GM18951 (cell line): ENCODE results near the gene ZNF474.

Source experiments
- POLR2A ChIP-seq: IDR thresholded peaks from 4 replicates; pipeline ENCODE4 v1.6.1; 2011; ENCODE audit warnings: mild to moderate bottlenecking; ENCODE audit not compliant: insufficient read length, insufficient read depth; ENCODE audit errors: extremely low read depth
- in situ Hi-C: fragments of 300-500 bp; cut with MboI; formaldehyde crosslinking; loops from one replicate; pipeline ENCODE4 v1.12.0; 2022; ENCODE audit warnings: low sequenced_read_pairs, mixed read lengths, inconsistent platforms; ENCODE audit not compliant: unreplicated experiment

ZNF474 gene

DNA sequence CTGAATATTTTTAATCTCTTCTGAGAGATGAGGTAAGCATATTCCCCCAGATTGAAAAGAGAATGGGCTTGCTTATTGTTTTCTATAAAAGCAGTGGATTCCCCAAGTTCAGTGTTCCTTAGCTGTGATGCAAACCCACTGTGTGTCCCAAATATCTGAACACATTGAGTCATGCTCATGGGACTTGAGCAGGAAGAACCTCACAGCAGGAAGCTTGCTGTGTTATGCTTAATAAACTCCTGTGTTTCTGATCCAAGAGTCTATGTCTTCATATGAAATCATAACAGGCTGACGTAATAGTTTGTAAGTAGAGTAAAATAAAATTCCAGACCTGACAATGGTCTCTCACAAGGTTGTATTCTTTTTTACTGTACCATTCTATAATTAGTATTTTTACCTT is 26.5 kb upstream of the ZNF474 start:
- in situ Hi-C loops, result no loop called here
- TF ChIP-seq POLR2A, result no peak

DNA sequence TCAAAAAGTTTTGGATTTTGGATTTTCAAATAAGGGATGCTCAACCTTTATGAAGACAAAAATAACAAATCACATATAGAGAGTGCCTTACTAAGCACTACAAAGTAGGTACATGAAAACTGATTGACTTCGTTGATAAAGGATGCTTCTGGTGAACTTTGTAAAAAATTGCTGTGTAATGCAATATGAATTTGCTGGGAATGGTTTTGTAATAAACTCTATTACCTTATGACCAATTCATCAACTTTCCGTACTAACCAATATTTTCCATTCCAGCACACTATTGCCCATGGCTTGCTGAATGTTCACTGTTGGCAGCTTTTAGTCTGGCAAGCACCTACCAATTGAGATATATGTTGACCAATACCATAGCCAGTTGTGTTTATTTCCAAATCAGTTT is 23.4 kb upstream of the ZNF474 start:
- TF ChIP-seq POLR2A, result no peak
- in situ Hi-C loops, result no loop called here

DNA sequence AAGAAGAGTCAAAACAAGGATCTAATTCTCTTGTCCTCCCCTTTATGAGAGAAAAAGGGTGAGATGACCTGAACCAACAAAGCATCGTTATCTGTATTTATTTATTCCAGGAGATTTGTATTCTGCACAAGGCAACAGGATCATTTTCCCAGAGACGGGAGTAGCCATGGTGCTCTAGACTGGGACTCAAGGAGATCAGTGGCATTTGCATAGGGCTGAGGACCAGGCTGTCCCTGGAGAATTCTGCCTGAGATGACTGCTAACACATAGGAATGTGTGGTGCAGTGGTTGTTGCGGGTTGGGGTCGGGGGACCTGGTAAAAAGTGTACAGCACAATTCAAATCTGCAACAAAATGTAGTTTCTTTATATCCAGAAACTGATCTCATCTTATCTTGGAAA is 22.3 kb upstream of the ZNF474 start:
- in situ Hi-C loops, result no loop called here
- no peak for TF ChIP-seq POLR2A

DNA sequence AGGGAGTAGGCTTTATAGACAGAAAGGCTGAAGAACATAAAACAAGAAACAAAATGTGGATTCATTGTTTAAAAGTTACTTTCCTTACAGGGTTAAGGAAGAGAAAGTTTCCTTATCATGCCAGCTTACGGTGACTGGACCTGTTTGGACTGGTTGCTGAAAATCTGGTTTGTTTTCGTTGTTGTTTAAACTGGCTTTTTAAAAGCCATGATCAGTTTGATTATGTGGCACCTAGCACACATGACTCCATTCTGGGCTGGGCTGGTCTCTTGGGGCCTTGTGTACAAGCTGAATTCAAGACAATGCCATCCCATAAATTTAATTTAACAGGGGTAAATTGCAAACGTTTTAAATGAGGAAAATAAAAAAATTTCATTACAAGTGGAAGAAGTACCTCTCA is 18.4 kb upstream of the ZNF474 start:
- no peak for TF ChIP-seq POLR2A
- in situ Hi-C loops, result no loop called here

DNA sequence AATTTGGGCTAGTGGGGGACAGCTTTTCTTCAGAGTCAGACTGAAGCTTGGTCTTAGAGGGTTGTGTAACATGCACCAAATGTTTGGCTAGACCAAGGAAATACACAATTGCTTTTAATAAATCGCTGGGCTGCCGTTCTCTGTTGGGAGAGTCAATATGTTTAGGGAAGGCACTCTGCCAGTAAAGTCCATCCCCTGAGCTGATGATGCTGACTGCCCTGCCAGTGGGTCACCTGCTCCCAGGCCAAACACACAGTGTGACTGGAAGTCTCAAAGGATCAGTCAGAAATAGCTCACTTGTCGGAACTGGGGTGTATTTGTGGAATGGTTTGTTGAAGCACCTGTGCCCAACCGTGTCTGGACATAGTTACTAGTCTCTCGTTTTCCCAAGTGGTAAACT is 17.9 kb upstream of the ZNF474 start:
- no peak for TF ChIP-seq POLR2A
- in situ Hi-C loops, result no loop called here

DNA sequence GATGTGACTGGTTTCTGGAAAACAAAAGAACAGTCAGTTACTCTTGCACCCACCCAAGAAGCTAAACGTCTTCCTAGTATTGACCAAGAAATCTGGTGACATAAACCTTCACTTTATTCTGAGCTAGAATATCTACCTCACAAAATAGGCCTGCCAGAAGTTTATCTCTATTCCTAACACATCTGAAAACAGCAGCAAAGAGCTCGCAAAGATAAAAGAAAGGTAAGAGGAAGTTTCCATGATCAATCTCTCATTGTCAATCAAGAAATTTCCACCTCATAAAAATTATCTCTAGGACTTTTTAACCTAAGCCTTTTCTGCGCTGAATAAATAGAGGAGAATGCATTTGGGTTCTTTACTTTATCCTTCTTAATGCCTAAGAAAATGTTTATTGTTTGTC is 17.3 kb upstream of the ZNF474 start:
- TF ChIP-seq POLR2A, result no peak
- in situ Hi-C loops, result no loop called here

DNA sequence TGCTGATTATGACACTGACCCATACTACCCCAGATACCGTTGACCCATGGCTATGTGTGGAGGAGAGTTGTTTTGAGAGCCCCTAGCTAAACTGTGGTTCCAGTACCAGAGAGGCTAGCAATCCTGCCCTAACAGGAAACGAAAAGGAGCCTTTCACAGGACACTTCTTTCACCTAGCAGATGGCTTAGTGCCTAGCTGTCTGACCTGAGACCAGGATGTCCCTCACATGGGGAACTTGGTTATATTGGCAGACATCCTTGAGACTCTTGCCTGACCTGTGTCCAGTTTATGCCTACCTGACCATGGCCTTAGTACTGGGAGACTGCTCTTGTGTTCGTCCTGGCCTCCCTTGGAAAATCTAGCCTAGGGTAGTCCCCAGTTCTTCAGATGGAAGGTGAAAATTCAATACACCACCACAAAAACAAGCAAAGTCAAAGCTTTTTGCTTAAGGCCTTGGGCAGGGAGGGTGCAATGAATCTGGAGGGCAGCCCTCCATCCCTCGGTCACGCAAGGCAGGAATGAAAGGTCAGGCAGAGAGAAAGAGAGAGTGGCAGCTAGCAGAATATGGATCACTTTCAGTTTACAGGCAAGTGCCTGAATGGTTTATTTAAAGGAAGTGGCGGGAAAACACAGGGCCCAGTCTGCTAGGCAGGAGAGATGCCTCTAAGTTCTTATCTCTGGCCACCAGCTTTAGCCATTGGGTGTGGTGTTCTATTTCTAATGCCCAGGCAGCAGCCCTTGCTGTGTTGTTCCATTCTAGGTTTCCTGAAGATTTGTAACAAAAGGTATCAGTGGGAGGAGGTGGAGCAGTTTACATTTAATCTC is 16.4 kb upstream of the ZNF474 start:
- TF ChIP-seq POLR2A, result no peak
- in situ Hi-C loops, result no loop called here

DNA sequence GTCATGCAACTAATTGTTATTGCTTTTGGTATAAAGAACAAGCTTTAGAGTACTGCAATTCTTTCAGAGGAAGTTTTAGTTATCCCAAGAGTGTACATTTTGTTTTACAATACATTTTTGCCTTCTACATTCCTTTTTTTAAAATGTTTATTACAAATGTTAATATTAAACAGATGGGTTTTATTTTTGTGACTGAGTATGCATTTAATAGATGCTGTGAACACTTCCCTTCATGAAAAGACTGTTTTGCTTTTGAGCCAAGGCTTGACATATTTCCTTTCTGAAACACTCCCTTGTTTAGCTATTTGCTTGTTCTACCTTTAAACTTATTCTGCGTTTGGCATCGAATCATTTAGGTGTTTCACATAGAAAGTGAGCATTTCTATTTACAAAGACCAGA is 14.8 kb upstream of the ZNF474 start:
- in situ Hi-C loops, result no loop called here
- TF ChIP-seq POLR2A, result no peak

DNA sequence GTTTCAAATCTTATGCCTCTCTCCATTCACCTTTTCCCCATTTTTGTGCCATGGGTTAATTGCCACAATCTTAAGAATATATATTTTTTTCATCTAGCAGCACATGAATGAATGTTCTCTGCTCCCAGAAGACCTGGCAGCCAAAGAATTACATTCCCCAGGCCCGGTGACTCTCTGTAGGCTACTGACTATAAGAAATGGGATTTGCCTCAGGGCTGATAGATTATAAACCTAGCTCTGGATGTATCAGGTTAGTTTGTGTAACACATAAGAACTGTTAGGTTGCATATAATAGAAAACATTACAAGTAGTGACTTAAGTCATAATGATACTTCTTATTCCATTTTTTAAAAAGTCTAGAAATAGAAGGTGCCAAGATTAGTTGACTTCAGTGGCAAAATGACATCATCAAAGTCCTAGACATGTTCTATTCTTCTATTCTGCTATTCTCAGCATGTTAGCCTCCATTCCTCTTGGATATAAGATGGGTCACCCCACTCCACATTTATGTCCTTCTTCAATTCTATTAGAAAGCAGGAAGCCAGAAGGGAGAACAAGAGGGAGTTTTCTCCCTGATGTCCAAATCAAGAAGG is 10.9 kb upstream of the ZNF474 start:
- in situ Hi-C loops, result no loop called here
- no peak for TF ChIP-seq POLR2A

DNA sequence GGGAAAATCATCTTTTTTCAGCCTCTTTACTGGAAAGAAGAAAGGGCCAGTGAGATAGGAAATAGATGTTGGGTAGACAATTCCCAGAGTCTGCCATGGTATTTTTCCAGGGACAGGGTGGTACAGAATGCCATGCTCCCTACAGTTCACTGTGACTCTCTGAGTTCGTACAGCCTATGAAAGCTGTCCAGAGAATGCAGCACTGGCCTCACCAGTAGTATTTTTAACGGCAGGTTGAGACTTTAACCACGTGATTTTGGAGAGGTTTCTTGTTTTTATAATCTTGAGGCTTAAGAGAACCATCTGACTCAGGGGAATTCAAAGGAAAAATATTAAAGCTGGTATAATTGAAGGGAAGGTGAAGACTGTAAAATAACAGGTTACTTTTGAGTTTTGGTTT is 10.1 kb upstream of the ZNF474 start:
- no peak for TF ChIP-seq POLR2A
- in situ Hi-C loops, result no loop called here

DNA sequence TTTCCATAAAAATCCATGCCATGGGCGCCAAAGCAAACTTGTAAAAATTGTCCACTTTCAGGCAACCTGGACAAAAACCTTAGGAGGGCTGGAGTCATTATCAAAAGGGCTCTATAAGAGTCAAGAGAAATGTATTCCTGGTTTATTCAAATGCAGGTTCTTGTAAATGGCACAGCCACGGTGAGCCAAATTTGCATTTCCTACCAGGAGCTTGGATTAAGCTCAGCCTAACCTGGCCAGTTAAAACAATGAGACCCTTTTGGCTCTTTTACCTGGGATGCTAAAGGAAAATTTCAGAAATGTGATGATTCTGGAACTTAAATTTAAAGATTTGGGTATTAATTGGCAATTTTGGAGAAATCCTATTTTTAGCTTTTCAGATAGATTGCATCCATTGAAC is 8.9 kb upstream of the ZNF474 start:
- in situ Hi-C loops, result no loop called here

DNA sequence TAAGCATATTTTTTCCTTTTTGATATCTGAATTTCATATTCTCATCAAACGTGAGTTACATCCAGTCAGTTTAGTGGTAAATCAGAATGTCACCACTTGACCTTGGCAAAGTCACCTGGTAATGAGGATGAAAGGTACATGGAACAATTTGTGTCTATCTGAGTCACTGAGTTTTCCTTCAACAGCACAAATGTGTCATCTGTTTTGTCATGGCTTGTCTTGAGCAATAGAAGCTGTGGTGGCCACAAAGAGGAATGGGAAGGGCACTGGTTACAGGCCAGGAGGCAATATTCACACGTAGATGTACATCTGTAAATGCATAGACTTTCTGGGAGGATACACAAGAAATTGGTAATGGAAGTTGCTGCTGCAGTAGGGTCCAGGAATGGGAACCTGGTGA is 8.4 kb upstream of the ZNF474 start:
- in situ Hi-C loops, result no loop called here

More for the DNA sequence above, 8.9 kb upstream of the ZNF474 start:
- no peak for TF ChIP-seq POLR2A

DNA sequence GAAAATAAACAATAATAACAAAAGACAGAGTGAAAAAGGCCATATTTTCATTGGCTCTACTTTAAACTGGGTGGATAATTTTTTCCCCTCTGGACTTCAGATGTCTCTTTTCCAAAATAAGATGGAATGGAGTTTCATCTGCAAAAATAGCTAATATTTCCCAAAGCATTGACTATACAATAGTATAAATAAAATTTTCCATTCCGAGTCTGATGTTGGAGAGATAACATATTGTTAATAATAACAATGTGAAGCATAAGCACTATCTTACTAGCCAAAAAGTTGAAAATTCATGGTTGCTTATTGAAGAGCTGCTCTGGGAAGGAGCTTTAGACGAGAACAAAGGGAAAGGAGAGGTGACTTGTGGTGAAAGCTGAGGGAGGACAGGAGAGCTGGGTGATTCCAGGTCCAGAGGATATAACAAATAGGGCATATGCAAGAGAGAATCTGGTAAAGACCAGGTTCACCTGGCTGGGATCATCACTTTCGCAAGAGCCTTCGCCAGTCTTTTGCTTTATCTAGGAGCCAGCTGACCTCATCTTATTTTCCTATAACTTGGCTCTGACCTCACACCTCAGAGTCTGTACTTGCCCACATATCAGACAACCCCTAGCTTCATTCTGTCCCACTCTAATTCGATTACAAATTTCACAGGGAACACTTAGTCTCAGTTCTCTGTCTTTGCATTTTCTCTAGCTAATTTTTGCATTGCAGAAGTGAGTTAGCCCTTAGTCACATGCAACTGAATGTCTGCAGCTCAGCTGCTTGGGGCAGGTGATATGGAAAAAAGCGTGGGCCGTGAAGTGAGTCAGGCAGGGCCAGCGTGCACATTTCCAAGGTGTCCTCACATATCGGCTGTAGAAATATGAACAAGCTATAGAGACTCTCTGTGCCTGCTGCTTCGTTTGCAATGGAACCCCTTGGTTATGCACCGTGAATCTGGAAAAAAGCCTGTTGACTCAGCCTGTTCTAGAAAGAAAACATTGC is 7.6 kb upstream of the ZNF474 start:
- in situ Hi-C loops, result no loop called here
- TF ChIP-seq POLR2A, result no peak

More for the DNA sequence above, 8.4 kb upstream of the ZNF474 start:
- no peak for TF ChIP-seq POLR2A
